Endothelial cell of umbilical vein (primary cell): ENCODE results near the gene SLC9A9. TPM values are rescaled to one million over a fixed set of nuclear protein-coding genes. Genes with fewer than 3 reads are reported as not detected.

Experiments used
- BruUV-seq: library from RNA; stranded (reverse); fragments of 400-500 nt; replicated peaks from 2 replicates; lab custom pipeline; 2021; lab: Mats Ljungman, UMichigan
- CTCF ChIA-PET: fragments of 300-600, 350-600 bp; sonication (Branson Sonifier 250); formaldehyde crosslinking; loops from one replicate; lab custom pipeline; 2021; ENCODE audit warnings: antibody characterized with exemption, inconsistent platforms; lab: Charles Lee
- POLR2A ChIA-PET: fragments of 300-600, 350-600 bp; sonication (Branson Sonifier 250); formaldehyde crosslinking; loops from one replicate; lab custom pipeline; 2021; ENCODE audit warnings: antibody characterized with exemption, inconsistent platforms; lab: Charles Lee
- DNase-seq: peaks from one replicate; pipeline ENCODE4 v3.0.0-alpha.2; 2011; ENCODE audit warnings: low read depth, low spot score
- FAIRE-seq: peaks from 2 replicates; lab custom pipeline; 2011; peaks lifted over from hg19 to GRCh38; lab: Jason Lieb, UNC
- H2AFZ ChIP-seq: 2 replicates; pipeline ENCODE4 v1.6.0; 2012; ENCODE audit warnings: low read depth, low read length, control low read depth, inconsistent platforms
- H3K27ac ChIP-seq: 2 replicates; pipeline ENCODE4 v1.5.1; 2011; ENCODE audit warnings: low read depth, mild to moderate bottlenecking, control low read depth, low read length, moderate library complexity; ENCODE audit not compliant: insufficient read depth
- H3K27me3 ChIP-seq, 2 experiments: 2 replicates each; pipeline versions ENCODE4 v1.6.0 to v1.6.1; 2011; ENCODE audit warnings: low read length in 2 of 2, mixed read lengths in 1 of 2; ENCODE audit not compliant: control insufficient read depth in 2 of 2, insufficient read depth in 2 of 2
- H3K36me3 ChIP-seq, 2 experiments: 2 replicates in 1 of 2; 3 replicates in 1 of 2; pipeline ENCODE4 v1.5.1; 2011; ENCODE audit warnings: low read length in 2 of 2, mild to moderate bottlenecking in 1 of 2, moderate library complexity in 1 of 2; ENCODE audit not compliant: control insufficient read depth in 2 of 2, insufficient read depth in 2 of 2; ENCODE audit errors: extremely low read depth in 1 of 2
- H3K4me1 ChIP-seq: 3 replicates; pipeline ENCODE4 v1.5.1; 2011; ENCODE audit warnings: mild to moderate bottlenecking, low read length; ENCODE audit not compliant: control insufficient read depth, insufficient read depth; ENCODE audit errors: extremely low read depth
- H3K4me2 ChIP-seq: 2 replicates; pipeline ENCODE4 v1.6.1; 2011; ENCODE audit warnings: low read length, control low read depth, mixed read lengths; ENCODE audit not compliant: insufficient read depth
- H3K4me3 ChIP-seq, 3 experiments: fragments of 200-600 bp in 1 of 3; sonication (generic), shearing (Covaris generic) in 1 of 3; replicated peaks in 1 of 3; 2 replicates each; pipeline ENCODE4 v1.5.1; 2011 to 2016; ENCODE audit warnings: control low read depth in 3 of 3, low read length in 3 of 3, mild to moderate bottlenecking in 2 of 3, inconsistent platforms in 1 of 3, low read depth in 1 of 3, moderate library complexity in 1 of 3; ENCODE audit not compliant: insufficient read depth in 1 of 3
- H3K79me2 ChIP-seq: 2 replicates; pipeline ENCODE4 v1.6.0; 2012; ENCODE audit warnings: low read length, inconsistent platforms; ENCODE audit not compliant: control insufficient read depth, insufficient read depth
- H3K9ac ChIP-seq: replicated peaks from 2 replicates; pipeline ENCODE3; 2011; ENCODE audit warnings: low read length, control low read depth; ENCODE audit not compliant: insufficient read depth; ENCODE audit errors: extremely low read depth
- H3K9me1 ChIP-seq: replicated peaks from 3 replicates; pipeline ENCODE4 v1.6.0; 2011; ENCODE audit warnings: mild to moderate bottlenecking, low read length; ENCODE audit not compliant: control insufficient read depth, insufficient read depth; ENCODE audit errors: extremely low read depth
- H3K9me3 ChIP-seq: replicated peaks from 2 replicates; pipeline ENCODE4 v1.5.1; 2012; ENCODE audit warnings: low read length, inconsistent platforms; ENCODE audit not compliant: control insufficient read depth, insufficient read depth
- H4K20me1 ChIP-seq: replicated peaks from 2 replicates; pipeline ENCODE3; 2011; ENCODE audit warnings: mild to moderate bottlenecking, low read length; ENCODE audit not compliant: control insufficient read depth, insufficient read depth; ENCODE audit errors: extremely low read depth
- CTCF ChIP-seq, 2 donors: IDR thresholded peaks; 1 replicate in 1 of 2; 2 replicates in 1 of 2; pipeline ENCODE4 v1.5.1; 2011; ENCODE audit warnings: low read length in 2 of 2, mild to moderate bottlenecking in 2 of 2, moderate library complexity in 2 of 2, control low read depth in 1 of 2, inconsistent platforms in 1 of 2, low read depth in 1 of 2; ENCODE audit not compliant: insufficient read depth in 1 of 2; ENCODE audit errors: extremely low read depth in 1 of 2
- EZH2 ChIP-seq: IDR thresholded peaks from 2 replicates; pipeline ENCODE4 v1.6.1; 2012; ENCODE audit warnings: borderline replicate concordance, low read depth, mild to moderate bottlenecking, moderate library complexity, low read length, inconsistent platforms; ENCODE audit not compliant: severe bottlenecking
- FOS ChIP-seq: IDR thresholded peaks from 2 replicates; pipeline ENCODE4 v1.6.1; 2011; ENCODE audit warnings: mild to moderate bottlenecking, low read length, moderate library complexity, borderline replicate concordance; ENCODE audit not compliant: insufficient read depth
- GATA2 ChIP-seq: IDR thresholded peaks from 2 replicates; pipeline ENCODE4 v1.7.0; 2011; ENCODE audit warnings: low read depth, mild to moderate bottlenecking, moderate library complexity, mixed read lengths, low read length; ENCODE audit not compliant: insufficient read length, insufficient read depth
- JUN ChIP-seq: IDR thresholded peaks from 2 replicates; pipeline ENCODE4 v1.6.1; 2011; ENCODE audit warnings: borderline replicate concordance, low read depth; ENCODE audit not compliant: insufficient read length, insufficient read depth
- MAX ChIP-seq: IDR thresholded peaks from 2 replicates; pipeline ENCODE4 v1.6.1; 2011; ENCODE audit not compliant: insufficient read depth, insufficient read length
- MYC ChIP-seq: IDR thresholded peaks from one replicate; pipeline ENCODE4 v1.6.1; 2011; ENCODE audit warnings: mild to moderate bottlenecking, low read depth, low read length
- POLR2A ChIP-seq: IDR thresholded peaks from 2 replicates; pipeline ENCODE4 v1.6.1; 2012; ENCODE audit warnings: low read depth, mild to moderate bottlenecking, control low read depth, low read length
- POLR2AphosphoS5 ChIP-seq: IDR thresholded peaks from 2 replicates; pipeline ENCODE4 v1.6.1; 2012; ENCODE audit warnings: low read depth, mild to moderate bottlenecking, control low read depth, low read length, moderate library complexity; ENCODE audit not compliant: insufficient read depth
- dilution Hi-C: fragments of 300-500 bp; cut with MboI; formaldehyde crosslinking; loops from one replicate; pipeline ENCODE4 v1.15.0; 2019; ENCODE audit warnings: low sequenced_read_pairs; ENCODE audit not compliant: extremely low pct_ligation_motif_present
- intact Hi-C: fragments of 100-400 bp; cut with micrococcal nuclease; formaldehyde crosslinking; loops from one replicate; pipeline ENCODE4 v1.10.0; 2022
- polyA plus RNA-seq, 4 experiments: library from polyadenylated mRNA; depleted of rRNA in 3 of 4; stranded (reverse) in 3 of 4; unstranded in 1 of 4; fragments of >200 nt; gene quantifications; 2 replicates each; pipeline versions ENCODE4 v1.2.1 to v1.2.3, GENCODE V29; 2011 to 2012; ENCODE audit warnings: missing spikeins in 1 of 4
- total RNA-seq: library from RNA; stranded (reverse); gene quantifications from 2 replicates; pipeline ENCODE4 v1.2.3, GENCODE V29; 2021

Gene SLC9A9
- total and polyA plus RNA-seq, 2 donors (not counting 3 experiments of a cell fraction or from before 2014, with no cell fraction given), result 1.5 to 1.8 TPM

DNA sequence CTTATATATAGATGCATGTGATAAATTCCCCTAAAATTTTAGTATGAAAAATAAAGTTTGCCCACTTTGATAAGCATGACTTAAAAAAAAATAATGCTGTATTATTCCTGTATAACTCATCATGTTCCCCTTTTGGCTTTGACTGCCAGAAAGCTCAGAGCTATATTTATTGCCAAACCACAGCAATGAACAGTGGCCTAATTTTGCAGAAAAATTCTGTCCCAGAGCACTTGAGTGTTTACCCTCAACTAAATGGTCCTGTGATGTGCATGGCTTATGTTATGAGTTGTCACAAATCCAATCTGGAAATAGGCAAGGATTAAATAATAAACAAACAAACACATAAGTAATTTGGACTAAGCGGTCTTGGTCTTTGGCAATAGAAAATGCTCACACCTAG is 276.7 kb downstream of the SLC9A9 start:
- no peaks in the 10 kb centered on the region for H3K9me3 ChIP-seq
- intact Hi-C loops (no loop called here), dilution Hi-C loops (no loop called here)
- DNase-seq (no peak), FAIRE-seq (no peak)
- no peak overlapping the region for H3K4me2 ChIP-seq
- no peaks in the 10 kb centered on the region for H4K20me1 ChIP-seq
- H3K9me1 ChIP-seq, result no peaks in the 10 kb centered on the region
- no peaks in the 10 kb centered on the region for H3K36me3 ChIP-seq
- BruUV-seq, result no TSS peak
- H2AFZ ChIP-seq, result no peak overlapping the region
- H3K4me1 ChIP-seq, result peaks cover 17% of the 10 kb centered on the region
- H3K27me3 ChIP-seq, result no peaks in the 10 kb centered on the region
- no peak for TF ChIP-seq JUN
- TF ChIP-seq MYC, result no peak
- TF ChIP-seq GATA2, result no peak
- no peak for TF ChIP-seq EZH2
- no peak for TF ChIP-seq MAX
- no peak for TF ChIP-seq POLR2AphosphoS5
- TF ChIP-seq CTCF (IDR thresholded peaks at IDR 0.05; ENCODE audit: extremely low read depth in 1 of 2, insufficient read depth in 1 of 2, low read depth in 1 of 2, low read length in 2 of 2), result no peak
- no peak for TF ChIP-seq FOS
- no peak for TF ChIP-seq POLR2A
- CTCF ChIA-PET, result interaction anchor here (1.0 to 1.4 kb wide), 2 partner anchors 59 to 78 kb away, joined by 3 to 4 read pairs; no protein-coding TSS in a partner anchor
- no peak overlapping the region for H3K4me3 ChIP-seq
- no peak overlapping the region for H3K27ac ChIP-seq
- POLR2A ChIA-PET, result no interaction called here
- no peak overlapping the region for H3K9ac ChIP-seq
- H3K79me2 ChIP-seq, result no peaks in the 10 kb centered on the region
